Measurements from ENCODE around the gene ICAM4.

ICAM4 gene

GRCh38 chr19:10285393-10285792 lies 1.4 kb upstream of the ICAM4 start:
- H3K27me3 ChIP-seq (ENCODE audit: insufficient read depth, poor library complexity, severe bottlenecking): peaks cover 15% of the 10 kb centered on the region
- no peak overlapping the region for H3K27ac ChIP-seq (replicated peaks)
- H3K4me3 ChIP-seq (replicated peaks; ENCODE audit: insufficient read depth, low read length): no peak overlapping the region
- no peak for DNase-seq (ENCODE audit: low read depth in 1 of 2, low spot score in 1 of 2)
- no peak for TF ChIP-seq GABPA (IDR thresholded peaks at IDR 0.05; ENCODE audit: low read depth)

GRCh38 chr19:10288662-10289166 lies 2.0 kb downstream of the ICAM4 start:
- Histone ChIP-seq H3K27me3 (ENCODE audit: insufficient read depth, poor library complexity, severe bottlenecking) (peaks cover 44% of the 10 kb centered on the region), H3K4me3 (replicated peaks; ENCODE audit: insufficient read depth, low read length) (no peak overlapping the region), H3K27ac (replicated peaks) (no peak overlapping the region)
- TF ChIP-seq POLR2AphosphoS5 (IDR thresholded peaks at IDR 0.05; ENCODE audit: low read depth) (no peak), SPI1 (IDR thresholded peaks at IDR 0.05; ENCODE audit: borderline replicate concordance, low read depth) (no peak)
- DNase-seq (ENCODE audit: low read depth in 1 of 2, low spot score in 1 of 2): no peak

GRCh38 chr19:10289167-10289835 lies 2.5 kb downstream of the ICAM4 start:
- H3K27me3 ChIP-seq (ENCODE audit: insufficient read depth, poor library complexity, severe bottlenecking): peaks cover 49% of the 10 kb centered on the region
- H3K27ac ChIP-seq (replicated peaks): no peak overlapping the region
- peak overlapping the region; percentile 16 for H3K4me3 ChIP-seq (replicated peaks; ENCODE audit: insufficient read depth, low read length)
- TF ChIP-seq GABPA (IDR thresholded peaks at IDR 0.05; ENCODE audit: low read depth) (no peak), SPI1 (IDR thresholded peaks at IDR 0.05; ENCODE audit: borderline replicate concordance, low read depth) (no peak), CTCF (IDR thresholded peaks at IDR 0.05; ENCODE audit: insufficient read depth, low read length) (no peak), POLR2AphosphoS5 (IDR thresholded peaks at IDR 0.05; ENCODE audit: low read depth) (no peak), REST (IDR thresholded peaks at IDR 0.05; ENCODE audit: insufficient replicate concordance, low read depth) (no peak)
- peak in 1 of 2 experiments; percentile 43 for DNase-seq (ENCODE audit: low read depth in 1 of 2, low spot score in 1 of 2)

GRCh38 chr19:10289836-10290356 lies 3.1 kb downstream of the ICAM4 start, which contains the start of gene ICAM5:
TSS of gene ICAM5 (plus strand) at chr19:10289952. CDS start at chr19:10290044, 92 bp downstream.
- TF ChIP-seq POLR2AphosphoS5 (IDR thresholded peaks at IDR 0.05; ENCODE audit: low read depth) (no peak), REST (IDR thresholded peaks at IDR 0.05; ENCODE audit: insufficient replicate concordance, low read depth) (no peak), SPI1 (IDR thresholded peaks at IDR 0.05; ENCODE audit: borderline replicate concordance, low read depth) (no peak), CTCF (IDR thresholded peaks at IDR 0.05; ENCODE audit: insufficient read depth, low read length) (no peak), GABPA (IDR thresholded peaks at IDR 0.05; ENCODE audit: low read depth) (no peak)
- DNase-seq (ENCODE audit: low read depth in 1 of 2, low spot score in 1 of 2): no peak
- Histone ChIP-seq H3K27me3 (ENCODE audit: insufficient read depth, poor library complexity, severe bottlenecking) (peaks cover 55% of the 10 kb centered on the region), H3K4me3 (replicated peaks; ENCODE audit: insufficient read depth, low read length) (peak within 1 kb of the TSS; percentile 33), H3K27ac (replicated peaks) (no peak within 1 kb of the TSS)
